MM.1S (cell line): ENCODE results near the gene HEMK1.

Experiments
- DNase-seq: peaks from one replicate; pipeline ENCODE4 v3.0.0-alpha.2; 2015
- H2AFZ ChIP-seq: fragments of 300-600 bp; sonication (generic); 2 replicates; pipeline ENCODE4 v1.6.0; 2016; ENCODE audit warnings: antibody characterized with exemption, low read length
- H3F3A ChIP-seq: fragments of 300-600 bp; sonication (generic); 2 replicates; pipeline ENCODE4 v1.6.1; 2016; ENCODE audit warnings: mild to moderate bottlenecking, antibody characterized with exemption, low read length, moderate library complexity, mixed read lengths; ENCODE audit not compliant: insufficient read depth
- H3K27ac ChIP-seq: fragments of 300-600 bp; sonication (generic); 2 replicates; pipeline ENCODE4 v1.5.1; 2016; ENCODE audit warnings: mild to moderate bottlenecking, low read length
- H3K27me3 ChIP-seq: fragments of 300-600 bp; sonication (generic); replicated peaks from 2 replicates; pipeline ENCODE4 v1.6.0; 2016; ENCODE audit warnings: low read length; ENCODE audit not compliant: insufficient read depth
- H3K36me3 ChIP-seq: fragments of 300-600 bp; sonication (generic); replicated peaks from 2 replicates; pipeline ENCODE4 v1.6.1; 2016; ENCODE audit warnings: mild to moderate bottlenecking, low read length, mixed read lengths; ENCODE audit not compliant: insufficient read depth
- H3K4me1 ChIP-seq: fragments of 300-600 bp; sonication (generic); 2 replicates; pipeline ENCODE4 v1.6.1; 2016; ENCODE audit warnings: low read length, mixed read lengths
- H3K4me2 ChIP-seq: fragments of 300-600 bp; sonication (generic); 2 replicates; pipeline ENCODE4 v1.6.0; 2016; ENCODE audit warnings: low read depth, low read length
- H3K4me3 ChIP-seq: fragments of 300-600 bp; sonication (generic); 2 replicates; pipeline ENCODE4 v1.5.1; 2016; ENCODE audit warnings: low read length, mixed read lengths
- H3K79me2 ChIP-seq: fragments of 300-600 bp; sonication (generic); 2 replicates; pipeline ENCODE4 v1.6.1; 2016; ENCODE audit warnings: mixed run types, low read length, mixed read lengths
- H3K9ac ChIP-seq: fragments of 300-600 bp; sonication (generic); 2 replicates; pipeline ENCODE4 v1.6.1; 2016; ENCODE audit warnings: low read length, mixed read lengths
- H3K9me2 ChIP-seq: fragments of 300-600 bp; sonication (generic); replicated peaks from 2 replicates; pipeline ENCODE4 v1.6.1; 2016; ENCODE audit warnings: mild to moderate bottlenecking, low read length, mixed read lengths; ENCODE audit not compliant: insufficient read depth
- H3K9me3 ChIP-seq: fragments of 300-600 bp; sonication (generic); replicated peaks from 2 replicates; pipeline ENCODE4 v1.6.1; 2016; ENCODE audit warnings: mild to moderate bottlenecking, low read length, mixed read lengths; ENCODE audit not compliant: insufficient read depth
- H4K20me1 ChIP-seq: fragments of 300-600 bp; sonication (generic); 2 replicates; pipeline ENCODE4 v1.6.1; 2016; ENCODE audit warnings: mild to moderate bottlenecking, low read length, moderate library complexity, mixed read lengths; ENCODE audit not compliant: insufficient read depth
- CTCF ChIP-seq: fragments of 300-600 bp; sonication (generic); IDR thresholded peaks from 2 replicates; pipeline ENCODE4 v1.5.1; 2016; ENCODE audit warnings: antibody characterized with exemption, low read length, mixed read lengths
- EZH2 ChIP-seq: fragments of 300-600 bp; sonication (generic); optimal IDR thresholded peaks from 2 replicates; pipeline ENCODE3; 2017; ENCODE audit warnings: low read depth, mild to moderate bottlenecking, antibody characterized with exemption, low read length, mixed read lengths
- EZH2phosphoT487 ChIP-seq: fragments of 300-600 bp; sonication (generic); IDR thresholded peaks from 2 replicates; pipeline ENCODE4 v1.6.1; 2018; ENCODE audit warnings: antibody characterized with exemption, low read length

HEMK1 gene

DNA sequence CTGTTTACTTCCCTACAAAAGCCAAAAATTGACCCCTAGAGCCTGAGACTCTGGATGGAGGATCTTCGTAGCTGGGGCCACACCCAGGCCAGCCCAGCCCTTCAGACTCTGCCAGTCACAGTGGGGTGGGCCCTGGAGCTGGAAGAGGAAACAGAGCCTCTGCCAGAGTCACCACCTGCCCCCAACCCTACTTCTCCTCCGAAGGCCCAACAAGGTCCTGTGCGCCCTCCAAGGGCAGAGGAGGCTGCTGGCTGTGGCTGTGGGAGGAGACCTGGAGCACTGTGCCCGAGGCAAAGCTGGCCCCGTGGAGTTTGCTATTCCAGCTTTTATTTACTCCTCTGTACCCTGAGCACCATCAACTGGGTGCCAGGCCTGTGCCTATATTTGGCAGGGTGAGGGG lies 23.2 kb downstream of the HEMK1 start:
- Histone ChIP-seq H3K4me1 (0 out of 2 replicates have a peak, but pooled peaks cover 8% of the 10 kb centered on the region), H3K27ac (no peak overlapping the region), H3K4me2 (no peak overlapping the region)

DNA sequence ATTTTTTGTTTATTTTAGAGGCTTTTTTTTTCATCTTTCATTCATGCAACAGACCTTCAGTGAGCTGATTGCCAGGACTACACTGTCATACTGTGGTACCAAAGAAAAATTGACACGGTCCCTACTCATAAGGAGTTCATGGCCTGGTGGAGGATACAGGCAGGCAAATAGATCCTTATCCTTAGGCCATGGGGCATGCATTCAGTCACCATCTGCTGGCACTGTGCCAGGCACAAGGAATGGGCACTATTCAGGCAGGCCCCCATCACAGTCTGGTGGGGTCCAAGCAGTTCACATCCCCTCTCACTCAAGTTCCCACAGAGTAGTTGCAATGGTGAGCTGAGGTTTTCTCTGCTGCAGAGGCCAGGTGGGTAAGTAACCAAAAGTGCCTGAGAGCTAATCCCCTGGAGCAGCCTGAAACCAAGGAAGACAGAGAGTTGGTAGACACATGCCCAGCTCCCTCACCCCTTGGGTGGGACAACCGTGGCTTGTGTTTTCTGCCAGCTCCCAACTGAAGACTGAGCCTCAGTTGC lies 25.0 kb downstream of the HEMK1 start:
- Histone ChIP-seq H3K4me3 (no peak overlapping the region), H3K27ac (no peak overlapping the region), H3K9me2 (no peaks in the 10 kb centered on the region), H3K9ac (no peak overlapping the region), H3F3A (no peaks in the 10 kb centered on the region), H4K20me1 (no peaks in the 10 kb centered on the region), H2AFZ (no peak overlapping the region), H3K4me1 (0 out of 2 replicates have a peak, but pooled peaks cover 8% of the 10 kb centered on the region), H3K4me2 (no peak overlapping the region), H3K9me3 (no peaks in the 10 kb centered on the region), H3K27me3 (no peaks in the 10 kb centered on the region), H3K79me2 (no peaks in the 10 kb centered on the region), H3K36me3 (no peaks in the 10 kb centered on the region)
- TF ChIP-seq EZH2phosphoT487 (no peak), CTCF (no peak), EZH2 (no peak)
- DNase-seq, result no peak

More for the DNA sequence above, 23.2 kb downstream of the HEMK1 start:
- no peak for TF ChIP-seq EZH2phosphoT487
- H3K9ac ChIP-seq, result no peak overlapping the region
- no peaks in the 10 kb centered on the region for H3K9me2 ChIP-seq
- no peak overlapping the region for H3K4me3 ChIP-seq
- DNase-seq, result no peak
- H3K36me3 ChIP-seq, result no peaks in the 10 kb centered on the region
- no peaks in the 10 kb centered on the region for H3K9me3 ChIP-seq
- no peaks in the 10 kb centered on the region for H3K79me2 ChIP-seq
- no peaks in the 10 kb centered on the region for H3K27me3 ChIP-seq
- no peaks in the 10 kb centered on the region for H4K20me1 ChIP-seq
- H3F3A ChIP-seq, result no peaks in the 10 kb centered on the region
- H2AFZ ChIP-seq, result no peak overlapping the region

GRCh38 chr3:50599115-50599715 lies 29.9 kb downstream of the HEMK1 start:
- H3K4me3 ChIP-seq, result no peak overlapping the region
- no peak overlapping the region for H3K27ac ChIP-seq
- H3F3A ChIP-seq, result no peaks in the 10 kb centered on the region
- no peaks in the 10 kb centered on the region for H3K9me2 ChIP-seq
- TF ChIP-seq EZH2 (no peak), EZH2phosphoT487 (no peak)
- DNase-seq, result no peak
- no peaks in the 10 kb centered on the region for H3K27me3 ChIP-seq
- no peaks in the 10 kb centered on the region for H3K4me1 ChIP-seq
- H3K9ac ChIP-seq, result no peak overlapping the region
- H3K36me3 ChIP-seq, result no peaks in the 10 kb centered on the region
- no peak overlapping the region for H2AFZ ChIP-seq
- H3K4me2 ChIP-seq, result no peak overlapping the region
- no peaks in the 10 kb centered on the region for H4K20me1 ChIP-seq
- no peaks in the 10 kb centered on the region for H3K79me2 ChIP-seq
- no peaks in the 10 kb centered on the region for H3K9me3 ChIP-seq

- Histone ChIP-seq H3K27me3 (no peaks in the 10 kb centered on the region), H3K9me3 (no peaks in the 10 kb centered on the region), H3K4me3 (no peak overlapping the region), H4K20me1 (no peaks in the 10 kb centered on the region), H3K27ac (no peak overlapping the region), H3K4me2 (no peak overlapping the region), H2AFZ (no peak overlapping the region), H3K4me1 (peaks cover 2% of the 10 kb centered on the region; the same call in 1 of the 2 replicates), H3F3A (no peaks in the 10 kb centered on the region), H3K79me2 (no peaks in the 10 kb centered on the region), H3K9ac (no peak overlapping the region), H3K36me3 (no peaks in the 10 kb centered on the region), H3K9me2 (no peaks in the 10 kb centered on the region)
- no peak for DNase-seq
- TF ChIP-seq EZH2 (no peak), CTCF (no peak), EZH2phosphoT487 (no peak)
Observed at GRCh38 chr3:50599716-50600118, 30.4 kb downstream of the HEMK1 start.
